Progenitor cell of endocrine pancreas (in vitro differentiated cells): ENCODE data around the gene TRIP12. TPM values are rescaled to one million over a fixed set of nuclear protein-coding genes. Genes with fewer than 3 reads are reported as not detected.
"Not testable (repeated sequence)": the region's sequence is repeated elsewhere in the genome, so short reads cannot be mapped to it uniquely, and the experiment has no call there.

ENCODE experiments used
- DNase-seq: peaks from one replicate; pipeline ENCODE4 v3.0.0; 2021; ENCODE audit warnings: low spot score; ENCODE audit not compliant: unreplicated experiment
- H3K27ac Mint-ChIP-seq: 2 replicates; pipeline ENCODE4 v1.8.0; 2021; ENCODE audit warnings: mild to moderate bottlenecking, moderate library complexity, mixed read lengths
- H3K27me3 Mint-ChIP-seq: 2 replicates; pipeline ENCODE4 v1.8.0; 2021; ENCODE audit warnings: mixed read lengths
- H3K36me3 Mint-ChIP-seq: 2 replicates; pipeline ENCODE4 v1.8.0; 2022; ENCODE audit warnings: mixed read lengths; ENCODE audit not compliant: insufficient read depth
- H3K4me1 Mint-ChIP-seq: 2 replicates; pipeline ENCODE4 v1.8.0; 2021; ENCODE audit warnings: low read depth, mixed read lengths
- H3K4me3 Mint-ChIP-seq: 2 replicates; pipeline ENCODE4 v1.8.0; 2021; ENCODE audit warnings: low read depth, mild to moderate bottlenecking, moderate library complexity, mixed read lengths
- H3K9me3 Mint-ChIP-seq: 2 replicates; pipeline ENCODE4 v1.8.0; 2021; ENCODE audit warnings: low read depth, mixed read lengths
- total RNA-seq: library from RNA; stranded (reverse); gene quantifications from 2 replicates; pipeline ENCODE4 v1.2.1, GENCODE V29; 2021
- TF ChIP-seq, protein P1 (sequence below): fragments of 200-600 bp; sonication (generic); IDR thresholded peaks from one replicate; pipeline ENCODE4 v1.5.0; 2021; ENCODE audit warnings: antibody characterized with exemption, mild to moderate bottlenecking; ENCODE audit not compliant: unreplicated experiment

The TRIP12 gene
- total RNA-seq, 1 donor from 2014 or later = 228 TPM

DNA sequence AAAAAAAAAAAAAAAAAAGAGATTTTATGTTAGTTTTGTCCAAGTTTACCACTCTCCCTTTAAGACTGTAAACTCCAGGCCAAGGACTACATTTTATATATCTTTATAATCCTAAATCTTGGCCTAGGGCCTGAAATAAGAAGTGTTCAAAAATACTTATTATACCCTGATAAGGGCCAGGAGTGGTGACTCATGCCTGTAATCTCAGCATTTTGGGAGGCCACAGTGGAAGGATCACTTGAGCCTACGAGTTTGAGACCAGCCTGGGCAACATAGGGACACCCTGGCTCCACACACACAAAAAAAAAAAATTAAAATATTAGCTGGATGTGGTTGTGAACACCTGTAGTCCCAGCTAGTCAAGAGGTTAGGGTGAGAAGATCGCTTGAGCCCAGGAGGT, 12.7 kb downstream of the TRIP12 start:
- no peak overlapping the region for H3K4me3 Mint-ChIP-seq
- TF ChIP-seq, protein P1, sequence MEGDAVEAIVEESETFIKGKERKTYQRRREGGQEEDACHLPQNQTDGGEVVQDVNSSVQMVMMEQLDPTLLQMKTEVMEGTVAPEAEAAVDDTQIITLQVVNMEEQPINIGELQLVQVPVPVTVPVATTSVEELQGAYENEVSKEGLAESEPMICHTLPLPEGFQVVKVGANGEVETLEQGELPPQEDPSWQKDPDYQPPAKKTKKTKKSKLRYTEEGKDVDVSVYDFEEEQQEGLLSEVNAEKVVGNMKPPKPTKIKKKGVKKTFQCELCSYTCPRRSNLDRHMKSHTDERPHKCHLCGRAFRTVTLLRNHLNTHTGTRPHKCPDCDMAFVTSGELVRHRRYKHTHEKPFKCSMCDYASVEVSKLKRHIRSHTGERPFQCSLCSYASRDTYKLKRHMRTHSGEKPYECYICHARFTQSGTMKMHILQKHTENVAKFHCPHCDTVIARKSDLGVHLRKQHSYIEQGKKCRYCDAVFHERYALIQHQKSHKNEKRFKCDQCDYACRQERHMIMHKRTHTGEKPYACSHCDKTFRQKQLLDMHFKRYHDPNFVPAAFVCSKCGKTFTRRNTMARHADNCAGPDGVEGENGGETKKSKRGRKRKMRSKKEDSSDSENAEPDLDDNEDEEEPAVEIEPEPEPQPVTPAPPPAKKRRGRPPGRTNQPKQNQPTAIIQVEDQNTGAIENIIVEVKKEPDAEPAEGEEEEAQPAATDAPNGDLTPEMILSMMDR = no peak
- no peak overlapping the region for H3K27ac Mint-ChIP-seq
- H3K27me3 Mint-ChIP-seq = no peaks in the 10 kb centered on the region
- peaks cover 15% of the 10 kb centered on the region for H3K4me1 Mint-ChIP-seq
- H3K9me3 Mint-ChIP-seq = no peaks in the 10 kb centered on the region
- H3K36me3 Mint-ChIP-seq = peaks cover 5% of the 10 kb centered on the region
- DNase-seq = no peak

DNA sequence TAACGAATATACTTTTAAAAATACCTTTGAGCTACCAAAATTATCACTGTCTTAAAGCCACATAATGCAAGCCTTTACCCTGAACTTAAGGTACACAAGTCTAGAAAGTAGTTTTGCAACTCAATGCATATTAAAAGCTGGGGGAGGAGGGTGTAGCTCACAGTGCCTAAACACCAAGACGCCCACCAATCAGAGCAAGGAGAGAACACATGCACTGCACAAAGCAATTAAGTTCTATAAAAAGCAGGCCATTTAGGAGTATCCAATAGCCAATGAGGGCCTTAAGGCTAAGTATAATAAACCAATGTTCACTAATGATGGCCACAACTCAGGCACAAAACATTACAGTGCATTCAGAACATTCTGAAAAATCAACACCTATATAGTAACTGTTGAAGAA, 16.2 kb downstream of the TRIP12 start:
- Mint-ChIP-seq H3K4me1 (peaks cover 9% of the 10 kb centered on the region), H3K9me3 (no peaks in the 10 kb centered on the region), H3K4me3 (no peak overlapping the region), H3K27me3 (no peaks in the 10 kb centered on the region), H3K27ac (peak overlapping the region; percentile 62), H3K36me3 (peaks cover 7% of the 10 kb centered on the region)
- no peak for DNase-seq
- TF ChIP-seq, protein P1 = no peak

DNA sequence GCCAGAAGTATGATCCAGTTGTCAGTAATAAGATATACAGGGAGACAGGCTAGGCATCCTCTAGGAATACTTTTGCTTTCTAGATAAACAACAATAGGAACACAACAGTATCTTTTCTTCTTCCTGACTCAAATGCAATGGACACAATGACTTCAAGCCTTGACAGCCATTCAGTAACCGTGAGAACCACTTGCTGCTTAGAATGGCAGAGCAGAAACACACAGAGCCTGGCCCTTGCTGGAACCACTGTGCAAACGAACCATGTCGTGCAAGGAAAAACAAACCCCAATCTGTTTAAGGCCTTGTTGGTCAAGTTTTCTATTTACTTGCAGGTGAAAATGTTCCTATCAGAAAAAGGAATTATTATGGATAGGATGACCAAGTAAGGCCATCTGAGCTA, 18.8 kb downstream of the TRIP12 start:
- no peak for DNase-seq
- Mint-ChIP-seq H3K27ac (no peak overlapping the region), H3K4me1 (peaks cover 15% of the 10 kb centered on the region), H3K4me3 (no peak overlapping the region), H3K27me3 (no peaks in the 10 kb centered on the region), H3K36me3 (peaks cover 5% of the 10 kb centered on the region), H3K9me3 (no peaks in the 10 kb centered on the region)
- TF ChIP-seq, protein P1 = no peak

DNA sequence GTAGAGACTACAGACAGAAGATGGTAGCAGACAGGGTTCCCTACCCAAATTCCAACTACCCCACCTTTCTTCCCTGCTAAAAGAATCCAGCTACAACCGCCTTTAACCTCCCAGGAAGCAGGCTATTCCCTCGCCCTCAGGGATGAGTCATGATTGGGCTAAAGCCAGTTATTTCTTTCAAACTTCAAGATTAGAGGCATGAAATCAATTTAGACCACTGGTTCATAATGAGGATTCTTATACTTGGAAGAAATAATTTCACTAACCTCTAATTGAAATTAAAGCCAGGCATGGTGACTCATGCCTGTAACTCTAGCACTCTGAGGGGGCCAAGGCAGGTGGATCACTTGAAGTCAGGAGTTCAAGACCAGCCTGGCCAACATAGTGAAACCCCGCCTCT, 20.0 kb downstream of the TRIP12 start:
- Mint-ChIP-seq H3K4me1 (peaks cover 17% of the 10 kb centered on the region), H3K9me3 (no peaks in the 10 kb centered on the region), H3K4me3 (no peak overlapping the region), H3K27me3 (no peaks in the 10 kb centered on the region), H3K36me3 (peaks cover 3% of the 10 kb centered on the region), H3K27ac (no peak overlapping the region)
- DNase-seq = no peak
- TF ChIP-seq, protein P1 = no peak

DNA sequence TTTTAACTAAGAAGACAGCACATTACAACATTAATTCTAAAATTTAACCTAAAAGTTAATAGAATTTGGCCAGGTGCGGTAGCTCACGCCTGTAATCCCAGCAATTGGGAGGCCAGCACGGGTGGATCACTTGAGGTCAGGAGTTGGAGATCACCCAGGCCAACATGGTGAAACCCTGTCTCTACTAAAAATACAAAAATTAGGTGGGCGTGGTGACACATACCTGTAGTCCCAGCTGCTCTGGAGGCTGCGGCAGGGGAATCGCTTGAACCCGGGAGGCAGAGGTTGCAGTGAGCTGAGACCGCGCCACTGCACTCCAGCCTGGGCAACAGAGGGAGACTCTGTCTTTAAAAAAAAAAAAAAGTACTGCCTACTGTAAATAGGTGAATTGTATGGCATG, 21.3 kb downstream of the TRIP12 start:
- H3K4me3 Mint-ChIP-seq, H3K36me3 Mint-ChIP-seq, H3K27me3 Mint-ChIP-seq, DNase-seq, H3K27ac Mint-ChIP-seq, H3K9me3 Mint-ChIP-seq: not testable (repeated sequence)
- peaks cover 17% of the 10 kb centered on the region for H3K4me1 Mint-ChIP-seq

DNA sequence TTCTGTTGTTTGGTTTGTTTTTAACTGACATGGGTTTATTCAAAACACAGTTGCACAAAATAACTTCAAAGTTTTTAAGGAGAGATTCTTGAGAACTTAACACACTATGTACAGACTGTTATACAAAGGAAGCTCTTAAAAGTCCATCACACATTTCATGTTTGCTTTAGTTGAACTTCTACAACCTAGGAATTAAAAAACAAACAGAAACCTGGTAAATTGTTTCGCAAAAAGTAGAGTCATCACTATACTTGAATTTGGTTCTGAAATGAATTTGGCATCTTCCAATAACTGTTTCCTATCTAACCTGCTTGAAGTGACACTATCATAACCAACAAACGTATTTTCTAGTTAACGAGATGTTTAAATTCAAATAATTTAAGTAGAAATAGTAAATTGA, 21.8 kb downstream of the TRIP12 start:
- TF ChIP-seq, protein P1 = no peak
- H3K36me3 Mint-ChIP-seq = peaks cover 3% of the 10 kb centered on the region
- DNase-seq = no peak
- no peak overlapping the region for H3K4me3 Mint-ChIP-seq
- H3K4me1 Mint-ChIP-seq = peaks cover 15% of the 10 kb centered on the region
- no peak overlapping the region for H3K27ac Mint-ChIP-seq
- no peaks in the 10 kb centered on the region for H3K9me3 Mint-ChIP-seq
- H3K27me3 Mint-ChIP-seq = no peaks in the 10 kb centered on the region
